Liver (tissue), 9 donors: ENCODE results near the gene EBF3. TPM values are rescaled to one million over a fixed set of nuclear protein-coding genes. Genes with fewer than 3 reads are reported as not detected.

Experiments
- DNase-seq: peaks from one replicate; pipeline ENCODE4 v3.0.0-alpha.2; 2017; ENCODE audit warnings: low spot score
- H3K27ac ChIP-seq, 2 donors: one replicate each; pipeline ENCODE4 v1.7.0; 2013; ENCODE audit warnings: inconsistent platforms in 2 of 2, low read length in 2 of 2, control low read depth in 1 of 2, low read depth in 1 of 2, mild to moderate bottlenecking in 1 of 2
- H3K27me3 ChIP-seq, 4 donors: one replicate each; pipeline versions ENCODE4 v1.6.1 to v1.7.0; 2013; ENCODE audit warnings: low read length in 3 of 4, inconsistent platforms in 1 of 4, mild to moderate bottlenecking in 1 of 4, moderate library complexity in 1 of 4; ENCODE audit not compliant: control insufficient read depth in 4 of 4, insufficient read depth in 4 of 4
- H3K36me3 ChIP-seq, 4 donors: one replicate each; pipeline versions ENCODE4 v1.6.1 to v1.7.0; 2013; ENCODE audit warnings: low read length in 3 of 4, mild to moderate bottlenecking in 3 of 4, low read depth in 1 of 4, moderate library complexity in 1 of 4; ENCODE audit not compliant: control insufficient read depth in 4 of 4, insufficient read depth in 3 of 4
- H3K4me1 ChIP-seq, 4 donors: one replicate each; pipeline versions ENCODE4 v1.6.1 to v1.7.0; 2013; ENCODE audit warnings: low read length in 3 of 4, mild to moderate bottlenecking in 3 of 4, moderate library complexity in 1 of 4; ENCODE audit not compliant: control insufficient read depth in 4 of 4, insufficient read depth in 4 of 4
- H3K4me3 ChIP-seq, 3 donors: one replicate each; pipeline versions ENCODE4 v1.6.1 to v1.7.0; 2013; ENCODE audit warnings: low read length in 3 of 3, control low read depth in 1 of 3, low read depth in 1 of 3, mild to moderate bottlenecking in 1 of 3
- H3K9ac ChIP-seq, 2 donors: one replicate each; pipeline ENCODE4 v1.7.0; 2013; ENCODE audit warnings: low read length in 2 of 2, mild to moderate bottlenecking in 2 of 2, moderate library complexity in 2 of 2, control low read depth in 1 of 2, low read depth in 1 of 2
- H3K9me3 ChIP-seq, 4 donors: one replicate each; pipeline versions ENCODE4 v1.6.1 to v1.7.0; 2013; ENCODE audit warnings: low read length in 3 of 4; ENCODE audit not compliant: control insufficient read depth in 4 of 4
- EGR1 ChIP-seq, 2 donors: IDR thresholded peaks; 2 replicates each; pipeline ENCODE4 v1.6.1; 2016 to 2018; ENCODE audit warnings: antibody characterized with exemption in 2 of 2, low read depth in 2 of 2
- FOXA1 ChIP-seq: IDR thresholded peaks from 2 replicates; pipeline ENCODE4 v1.6.1; 2016; ENCODE audit warnings: antibody characterized with exemption
- FOXA2 ChIP-seq: IDR thresholded peaks from 2 replicates; pipeline ENCODE4 v1.6.1; 2016; ENCODE audit warnings: antibody characterized with exemption
- GABPA ChIP-seq, 2 donors: IDR thresholded peaks in 1 of 2; conservative IDR thresholded peaks in 1 of 2; 2 replicates each; pipeline ENCODE4 v1.6.1; 2016; ENCODE audit warnings: antibody characterized with exemption in 2 of 2, mild to moderate bottlenecking in 1 of 2, moderate library complexity in 1 of 2
- HNF4G ChIP-seq: IDR thresholded peaks from 2 replicates; pipeline ENCODE4 v1.6.1; 2016; ENCODE audit warnings: antibody characterized with exemption
- JUND ChIP-seq, 2 donors: IDR thresholded peaks; 2 replicates each; pipeline ENCODE4 v1.6.1; 2016; ENCODE audit warnings: antibody characterized with exemption in 2 of 2
- NR2F2 ChIP-seq: IDR thresholded peaks from 2 replicates; pipeline ENCODE4 v1.6.1; 2016; ENCODE audit warnings: antibody characterized with exemption
- RAD21 ChIP-seq, 2 donors: IDR thresholded peaks; 2 replicates each; pipeline ENCODE4 v1.6.1; 2016; ENCODE audit warnings: antibody characterized with exemption in 2 of 2, mild to moderate bottlenecking in 2 of 2
- RXRA ChIP-seq, 2 donors: IDR thresholded peaks; 2 replicates each; pipeline ENCODE4 v1.6.1; 2017 to 2018; ENCODE audit warnings: antibody characterized with exemption in 2 of 2, mild to moderate bottlenecking in 1 of 2
- SP1 ChIP-seq: IDR thresholded peaks from 2 replicates; pipeline ENCODE4 v1.6.1; 2018; ENCODE audit warnings: antibody characterized with exemption, mild to moderate bottlenecking
- TAF1 ChIP-seq: conservative IDR thresholded peaks from 2 replicates; pipeline ENCODE4 v1.6.1; 2016; ENCODE audit warnings: antibody characterized with exemption, mild to moderate bottlenecking
- YY1 ChIP-seq: IDR thresholded peaks from 2 replicates; pipeline ENCODE4 v1.6.1; 2016; ENCODE audit warnings: antibody characterized with exemption, mild to moderate bottlenecking
- WGBS: extraction: QIAGEN DNeasy Blood & Tissue Kit; methylation state at CpG from one replicate; pipeline ENCODE4 v1.1.7; 2013; 5-methylcytosine and 5-hydroxymethylcytosine counted together
- polyA plus RNA-seq, 2 donors: library from polyadenylated mRNA; stranded (reverse) in 1 of 2; unstranded in 1 of 2; fragments of 200-250 nt in 1 of 2; fragments of >200 nt in 1 of 2; fragmentation: Nextera tagmentation in 1 of 2; extraction: Ambion mirVana in 1 of 2; gene quantifications; one replicate each; pipeline versions ENCODE4 v1.2.1 to v1.2.3, GENCODE V29; 2013 to 2015
- total RNA-seq, 2 donors: library from RNA; depleted of rRNA; stranded (reverse); fragments of >200 nt; gene quantifications; one replicate each; pipeline ENCODE4 v1.2.3, GENCODE V29; 2014
- TF ChIP-seq, protein P1 (sequence below): fragments of 150-350 bp; IDR thresholded peaks from 2 replicates; pipeline ENCODE4 v1.5.1; 2017; ENCODE audit warnings: improper control_type of control experiment, low read depth, low read length; ENCODE audit not compliant: missing input control
- TF ChIP-seq, protein P2 (sequence below): IDR thresholded peaks from 2 replicates; pipeline ENCODE4 v1.6.1; 2016; ENCODE audit warnings: antibody characterized with exemption
- TF ChIP-seq, protein P3 (sequence below): IDR thresholded peaks from 2 replicates; pipeline ENCODE4 v1.6.1; 2016; ENCODE audit warnings: antibody characterized with exemption
- TF ChIP-seq, protein P4 (sequence below): IDR thresholded peaks from 2 replicates; pipeline ENCODE4 v1.6.1; 2016; ENCODE audit warnings: antibody characterized with exemption, mild to moderate bottlenecking
- TF ChIP-seq, protein P5 (sequence below): IDR thresholded peaks from 2 replicates; pipeline ENCODE4 v1.6.1; 2016; ENCODE audit warnings: antibody characterized with exemption
- donor health status: healthy.
- donor health status: healthy.
- donor health status: healthy.
- donor health status: healthy.
- donor health status: healthy.

EBF3 gene
- total and polyA plus RNA-seq, 4 donors, result 0.02 to 0.08 TPM; not detected in 2

DNA sequence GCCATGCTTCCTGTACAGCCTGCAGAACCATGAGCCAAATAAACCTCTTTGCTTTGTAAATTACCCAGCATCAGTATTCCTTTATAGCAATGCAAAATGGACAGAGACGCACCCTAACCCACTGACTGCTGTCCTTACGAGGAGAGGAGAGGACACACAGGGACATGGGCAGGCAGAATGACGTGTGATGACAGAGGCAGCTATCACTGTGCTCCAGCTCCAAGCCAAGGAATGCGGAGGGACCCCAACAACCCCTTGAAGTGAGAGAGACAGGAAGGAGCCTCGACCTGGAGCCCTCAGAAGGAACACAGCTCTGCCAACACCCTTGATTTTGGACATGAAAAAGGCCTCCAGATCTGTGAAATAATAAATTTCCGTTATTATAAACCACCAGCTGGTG lies 46.6 kb upstream of the EBF3 start:
- Histone ChIP-seq H3K9ac (no peak overlapping the region), H3K9me3 (no peaks in the 10 kb centered on the region), H3K4me3 (no peak overlapping the region), H3K36me3 (no peaks in the 10 kb centered on the region), H3K27me3 (no peaks in the 10 kb centered on the region), H3K4me1 (no peaks in the 10 kb centered on the region), H3K27ac (no peak overlapping the region)
- no peak for DNase-seq
- WGBS, result 76% methylated on average over 6 of the region's 6 CpGs
- TF ChIP-seq HNF4G (no peak), EGR1 (IDR thresholded peaks at IDR 0.05; ENCODE audit: low read depth in 2 of 2) (no peak), RAD21 (IDR thresholded peaks at IDR 0.05) (no peak), NR2F2 (no peak), RXRA (IDR thresholded peaks at IDR 0.05) (no peak), SP1 (no peak), JUND (IDR thresholded peaks at IDR 0.05) (no peak), FOXA1 (no peak), TAF1 (no peak), FOXA2 (no peak), GABPA (IDR thresholded peaks at IDR 0.05 in 1 of 2, conservative IDR thresholded peaks at IDR 0.05 in 1 of 2) (no peak)
- TF ChIP-seq, protein P1, sequence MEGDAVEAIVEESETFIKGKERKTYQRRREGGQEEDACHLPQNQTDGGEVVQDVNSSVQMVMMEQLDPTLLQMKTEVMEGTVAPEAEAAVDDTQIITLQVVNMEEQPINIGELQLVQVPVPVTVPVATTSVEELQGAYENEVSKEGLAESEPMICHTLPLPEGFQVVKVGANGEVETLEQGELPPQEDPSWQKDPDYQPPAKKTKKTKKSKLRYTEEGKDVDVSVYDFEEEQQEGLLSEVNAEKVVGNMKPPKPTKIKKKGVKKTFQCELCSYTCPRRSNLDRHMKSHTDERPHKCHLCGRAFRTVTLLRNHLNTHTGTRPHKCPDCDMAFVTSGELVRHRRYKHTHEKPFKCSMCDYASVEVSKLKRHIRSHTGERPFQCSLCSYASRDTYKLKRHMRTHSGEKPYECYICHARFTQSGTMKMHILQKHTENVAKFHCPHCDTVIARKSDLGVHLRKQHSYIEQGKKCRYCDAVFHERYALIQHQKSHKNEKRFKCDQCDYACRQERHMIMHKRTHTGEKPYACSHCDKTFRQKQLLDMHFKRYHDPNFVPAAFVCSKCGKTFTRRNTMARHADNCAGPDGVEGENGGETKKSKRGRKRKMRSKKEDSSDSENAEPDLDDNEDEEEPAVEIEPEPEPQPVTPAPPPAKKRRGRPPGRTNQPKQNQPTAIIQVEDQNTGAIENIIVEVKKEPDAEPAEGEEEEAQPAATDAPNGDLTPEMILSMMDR, result no peak
- TF ChIP-seq, protein P2, sequence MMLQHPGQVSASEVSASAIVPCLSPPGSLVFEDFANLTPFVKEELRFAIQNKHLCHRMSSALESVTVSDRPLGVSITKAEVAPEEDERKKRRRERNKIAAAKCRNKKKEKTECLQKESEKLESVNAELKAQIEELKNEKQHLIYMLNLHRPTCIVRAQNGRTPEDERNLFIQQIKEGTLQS, result no peak
- TF ChIP-seq, protein P3, sequence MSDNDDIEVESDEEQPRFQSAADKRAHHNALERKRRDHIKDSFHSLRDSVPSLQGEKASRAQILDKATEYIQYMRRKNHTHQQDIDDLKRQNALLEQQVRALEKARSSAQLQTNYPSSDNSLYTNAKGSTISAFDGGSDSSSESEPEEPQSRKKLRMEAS, result no peak
- TF ChIP-seq, protein P4, sequence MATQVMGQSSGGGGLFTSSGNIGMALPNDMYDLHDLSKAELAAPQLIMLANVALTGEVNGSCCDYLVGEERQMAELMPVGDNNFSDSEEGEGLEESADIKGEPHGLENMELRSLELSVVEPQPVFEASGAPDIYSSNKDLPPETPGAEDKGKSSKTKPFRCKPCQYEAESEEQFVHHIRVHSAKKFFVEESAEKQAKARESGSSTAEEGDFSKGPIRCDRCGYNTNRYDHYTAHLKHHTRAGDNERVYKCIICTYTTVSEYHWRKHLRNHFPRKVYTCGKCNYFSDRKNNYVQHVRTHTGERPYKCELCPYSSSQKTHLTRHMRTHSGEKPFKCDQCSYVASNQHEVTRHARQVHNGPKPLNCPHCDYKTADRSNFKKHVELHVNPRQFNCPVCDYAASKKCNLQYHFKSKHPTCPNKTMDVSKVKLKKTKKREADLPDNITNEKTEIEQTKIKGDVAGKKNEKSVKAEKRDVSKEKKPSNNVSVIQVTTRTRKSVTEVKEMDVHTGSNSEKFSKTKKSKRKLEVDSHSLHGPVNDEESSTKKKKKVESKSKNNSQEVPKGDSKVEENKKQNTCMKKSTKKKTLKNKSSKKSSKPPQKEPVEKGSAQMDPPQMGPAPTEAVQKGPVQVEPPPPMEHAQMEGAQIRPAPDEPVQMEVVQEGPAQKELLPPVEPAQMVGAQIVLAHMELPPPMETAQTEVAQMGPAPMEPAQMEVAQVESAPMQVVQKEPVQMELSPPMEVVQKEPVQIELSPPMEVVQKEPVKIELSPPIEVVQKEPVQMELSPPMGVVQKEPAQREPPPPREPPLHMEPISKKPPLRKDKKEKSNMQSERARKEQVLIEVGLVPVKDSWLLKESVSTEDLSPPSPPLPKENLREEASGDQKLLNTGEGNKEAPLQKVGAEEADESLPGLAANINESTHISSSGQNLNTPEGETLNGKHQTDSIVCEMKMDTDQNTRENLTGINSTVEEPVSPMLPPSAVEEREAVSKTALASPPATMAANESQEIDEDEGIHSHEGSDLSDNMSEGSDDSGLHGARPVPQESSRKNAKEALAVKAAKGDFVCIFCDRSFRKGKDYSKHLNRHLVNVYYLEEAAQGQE, result no peak
- TF ChIP-seq, protein P5, sequence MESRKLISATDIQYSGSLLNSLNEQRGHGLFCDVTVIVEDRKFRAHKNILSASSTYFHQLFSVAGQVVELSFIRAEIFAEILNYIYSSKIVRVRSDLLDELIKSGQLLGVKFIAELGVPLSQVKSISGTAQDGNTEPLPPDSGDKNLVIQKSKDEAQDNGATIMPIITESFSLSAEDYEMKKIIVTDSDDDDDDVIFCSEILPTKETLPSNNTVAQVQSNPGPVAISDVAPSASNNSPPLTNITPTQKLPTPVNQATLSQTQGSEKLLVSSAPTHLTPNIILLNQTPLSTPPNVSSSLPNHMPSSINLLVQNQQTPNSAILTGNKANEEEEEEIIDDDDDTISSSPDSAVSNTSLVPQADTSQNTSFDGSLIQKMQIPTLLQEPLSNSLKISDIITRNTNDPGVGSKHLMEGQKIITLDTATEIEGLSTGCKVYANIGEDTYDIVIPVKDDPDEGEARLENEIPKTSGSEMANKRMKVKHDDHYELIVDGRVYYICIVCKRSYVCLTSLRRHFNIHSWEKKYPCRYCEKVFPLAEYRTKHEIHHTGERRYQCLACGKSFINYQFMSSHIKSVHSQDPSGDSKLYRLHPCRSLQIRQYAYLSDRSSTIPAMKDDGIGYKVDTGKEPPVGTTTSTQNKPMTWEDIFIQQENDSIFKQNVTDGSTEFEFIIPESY, result no peak

DNA sequence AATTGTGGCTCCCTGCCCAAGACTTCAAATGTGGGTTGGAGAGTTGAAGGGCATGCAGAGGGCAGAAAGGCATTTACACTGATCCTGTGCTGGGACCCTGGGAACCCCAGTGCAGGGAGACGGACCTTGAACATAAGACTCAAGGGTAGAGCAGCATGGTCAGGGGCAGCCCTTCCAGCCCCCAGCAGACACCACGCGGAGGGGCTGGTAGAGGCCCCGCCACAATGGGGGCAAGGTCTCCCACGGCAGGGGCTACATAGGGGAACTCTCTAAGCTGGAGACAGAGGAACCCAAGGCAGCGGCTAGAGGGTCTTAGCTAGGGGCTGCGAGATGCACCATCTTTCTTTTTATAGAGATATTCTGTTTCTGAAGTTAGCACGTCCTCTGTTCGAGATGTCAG lies 45.2 kb upstream of the EBF3 start:
- 86% methylated on average over 9 of the region's 9 CpGs for WGBS
- H3K36me3 ChIP-seq, result no peaks in the 10 kb centered on the region
- H3K27ac ChIP-seq, result no peak overlapping the region
- no peak for TF ChIP-seq YY1
- TF ChIP-seq, protein P5, result no peak
- TF ChIP-seq, protein P2, result no peak
- no peak overlapping the region for H3K4me3 ChIP-seq
- no peak overlapping the region for H3K9ac ChIP-seq
- peaks cover 0 to 6% (median under 1%) of the 10 kb centered on the region in 4 donors for H3K9me3 ChIP-seq
- no peaks in the 10 kb centered on the region for H3K4me1 ChIP-seq
- DNase-seq, result no peak
- H3K27me3 ChIP-seq, result no peaks in the 10 kb centered on the region
